Astrocyte of the spinal cord (primary cell): ENCODE results near the gene TCP1.
"Not testable (repeated sequence)": the region's sequence is repeated elsewhere in the genome, so short reads cannot be mapped to it uniquely, and the experiment has no call there.

Experiments used
- DNase-seq: peaks from one replicate; pipeline ENCODE4 v3.0.0; 2011; ENCODE audit warnings: low read depth, low spot score
- H3K4me3 ChIP-seq: 2 replicates; pipeline ENCODE4 v1.5.1; 2011; ENCODE audit warnings: low read depth, mild to moderate bottlenecking, low read length, moderate library complexity
- in situ Hi-C: cut with HindIII; loops from 2 replicates; pipeline ENCODE4 v1.10.0; 2017; ENCODE audit warnings: low sequenced_read_pairs
- TF ChIP-seq, protein P1 (sequence below): IDR thresholded peaks from 2 replicates; pipeline ENCODE4 v1.5.1; 2012; ENCODE audit warnings: low read depth, mild to moderate bottlenecking, low read length, inconsistent platforms

The TCP1 gene

DNA sequence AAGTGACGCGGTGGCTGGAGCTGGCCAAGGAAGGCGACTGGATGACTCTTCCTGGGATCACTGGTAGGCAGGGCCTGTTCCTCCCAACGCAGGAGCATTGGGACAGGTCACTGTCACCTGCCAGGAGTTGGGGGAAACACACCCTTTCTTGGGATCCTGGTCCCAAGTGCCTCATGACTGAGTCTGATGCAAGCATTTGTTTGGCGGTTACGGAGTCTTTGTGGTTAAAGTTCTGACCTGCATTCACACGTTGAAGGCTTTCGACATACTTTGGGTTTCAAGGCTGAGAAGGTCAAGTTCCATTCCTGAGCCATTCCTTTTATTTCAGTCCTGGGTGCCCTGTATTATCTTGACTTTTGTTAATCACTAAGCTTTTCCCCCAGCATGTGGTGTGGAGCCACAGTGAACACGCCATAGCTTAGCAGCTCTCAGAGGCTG, 16.6 kb upstream of the TCP1 start:
- in situ Hi-C loops, result no loop called here
- DNase-seq, result no peak
- TF ChIP-seq, protein P1, sequence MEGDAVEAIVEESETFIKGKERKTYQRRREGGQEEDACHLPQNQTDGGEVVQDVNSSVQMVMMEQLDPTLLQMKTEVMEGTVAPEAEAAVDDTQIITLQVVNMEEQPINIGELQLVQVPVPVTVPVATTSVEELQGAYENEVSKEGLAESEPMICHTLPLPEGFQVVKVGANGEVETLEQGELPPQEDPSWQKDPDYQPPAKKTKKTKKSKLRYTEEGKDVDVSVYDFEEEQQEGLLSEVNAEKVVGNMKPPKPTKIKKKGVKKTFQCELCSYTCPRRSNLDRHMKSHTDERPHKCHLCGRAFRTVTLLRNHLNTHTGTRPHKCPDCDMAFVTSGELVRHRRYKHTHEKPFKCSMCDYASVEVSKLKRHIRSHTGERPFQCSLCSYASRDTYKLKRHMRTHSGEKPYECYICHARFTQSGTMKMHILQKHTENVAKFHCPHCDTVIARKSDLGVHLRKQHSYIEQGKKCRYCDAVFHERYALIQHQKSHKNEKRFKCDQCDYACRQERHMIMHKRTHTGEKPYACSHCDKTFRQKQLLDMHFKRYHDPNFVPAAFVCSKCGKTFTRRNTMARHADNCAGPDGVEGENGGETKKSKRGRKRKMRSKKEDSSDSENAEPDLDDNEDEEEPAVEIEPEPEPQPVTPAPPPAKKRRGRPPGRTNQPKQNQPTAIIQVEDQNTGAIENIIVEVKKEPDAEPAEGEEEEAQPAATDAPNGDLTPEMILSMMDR, result no peak
- H3K4me3 ChIP-seq, result no peak overlapping the region

DNA sequence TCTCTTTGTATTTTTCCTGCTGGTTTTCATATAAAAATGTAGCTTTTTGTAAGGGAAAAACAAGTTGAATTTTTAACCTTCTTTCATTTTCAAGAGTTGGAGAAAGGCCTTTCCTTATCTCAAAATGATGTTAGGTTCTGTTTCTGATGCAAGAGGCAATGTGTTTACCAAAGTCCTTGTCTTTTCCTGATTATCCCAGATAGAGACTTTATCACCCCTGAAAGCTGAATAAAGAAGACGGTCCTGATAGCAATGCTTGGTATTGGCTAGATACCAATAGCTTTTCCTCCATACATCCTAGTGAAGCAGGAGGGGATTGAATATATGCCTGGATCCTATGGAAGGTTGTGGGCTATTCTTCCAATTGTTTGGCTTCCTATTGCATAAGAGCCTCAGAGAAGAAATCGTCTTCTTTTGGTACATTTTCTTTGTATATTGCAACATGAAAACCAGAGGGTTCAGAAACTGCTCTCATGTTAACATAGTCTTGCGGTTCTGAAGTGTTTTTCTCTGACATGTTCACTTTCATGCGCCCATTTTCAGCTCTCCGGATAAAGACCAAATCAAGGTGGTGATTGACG, 16.1 kb upstream of the TCP1 start:
- DNase-seq, result no peak
- in situ Hi-C loops, result no loop called here
- no peak overlapping the region for H3K4me3 ChIP-seq
- TF ChIP-seq, protein P1, result no peak

DNA sequence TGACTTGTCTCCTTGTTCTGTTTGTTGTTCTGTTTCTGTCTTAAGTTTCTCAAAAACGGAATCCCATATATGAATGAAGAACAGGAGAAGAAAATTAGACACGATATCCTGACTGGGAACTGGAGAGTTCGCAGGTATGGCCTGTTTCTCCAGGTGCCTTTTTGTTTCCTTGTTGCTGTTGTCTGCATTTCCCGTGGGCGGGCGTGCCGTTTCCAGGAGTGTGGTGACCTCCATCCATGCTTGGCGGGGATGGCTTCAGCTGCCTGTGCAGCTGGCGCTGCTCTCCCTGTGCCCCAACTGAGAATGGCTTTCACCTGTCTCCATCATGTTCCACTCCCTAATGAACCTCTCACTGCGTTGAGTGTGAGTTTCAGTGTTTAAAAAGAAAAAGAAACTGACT, 15.1 kb upstream of the TCP1 start:
- in situ Hi-C loops, result no loop called here
- TF ChIP-seq, protein P1, result no peak
- no peak for DNase-seq
- no peak overlapping the region for H3K4me3 ChIP-seq

DNA sequence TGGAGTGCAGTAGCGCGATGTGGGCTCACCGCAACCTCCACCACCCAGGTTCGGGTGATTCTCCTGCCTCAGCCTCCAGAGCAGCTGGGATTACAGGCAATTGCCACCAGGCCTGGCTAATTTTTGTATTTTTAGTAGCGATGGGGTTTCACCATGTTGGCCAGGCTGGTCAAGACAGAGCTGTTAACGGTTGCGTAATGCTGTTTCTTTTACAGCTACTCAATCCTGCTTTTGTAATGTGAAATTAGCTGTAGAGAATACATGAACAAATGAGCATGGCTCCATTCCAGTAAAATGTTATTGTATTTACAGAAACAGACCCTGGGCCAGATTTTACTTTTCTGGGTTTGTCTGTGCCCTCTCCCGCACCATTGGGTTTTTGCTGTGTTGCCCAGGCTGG, 12.5 kb upstream of the TCP1 start:
- TF ChIP-seq, protein P1, result no peak

DNA sequence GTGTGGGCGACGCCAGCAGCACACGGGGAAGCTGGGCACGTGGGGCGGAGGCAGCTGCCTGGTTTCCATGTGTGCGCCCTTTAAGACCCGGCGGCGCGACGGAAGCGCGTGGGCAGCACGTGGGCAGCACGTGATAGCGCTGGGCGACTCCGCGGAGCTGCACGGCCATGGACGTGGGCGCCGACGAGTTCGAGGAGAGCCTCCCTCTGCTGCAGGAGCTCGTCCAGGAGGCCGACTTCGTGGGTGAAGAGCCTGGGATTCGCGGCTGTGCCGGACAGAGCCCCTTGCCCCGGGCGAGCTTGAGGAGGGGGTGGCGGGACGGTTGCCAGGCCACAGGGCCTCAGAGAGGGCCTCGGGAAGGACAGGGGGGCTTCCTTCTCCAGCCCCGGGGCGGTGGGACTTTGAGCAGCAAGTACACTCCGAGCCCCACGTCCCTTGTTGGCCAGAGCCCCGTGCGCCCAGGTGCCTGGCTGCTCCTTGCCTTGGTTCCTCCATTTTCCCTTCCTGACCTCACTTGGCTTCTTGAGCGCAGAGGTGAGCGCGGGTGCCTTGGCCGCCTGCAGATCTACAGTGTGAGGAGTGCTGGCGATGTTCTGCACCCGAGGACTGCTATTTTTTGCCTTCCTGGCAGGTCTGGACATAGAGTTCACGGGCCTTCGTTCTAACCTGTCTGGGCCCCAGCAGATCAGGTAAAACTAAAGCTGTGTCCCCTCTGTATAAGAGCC, 10.9 kb upstream of the TCP1 start, which contains the start of gene PNLDC1:
TSS of gene PNLDC1 (plus strand) at position 136 of the 725 bp plus-strand sequence. CDS start at position 168, 32 bp downstream.
- no peak for DNase-seq
- in situ Hi-C loops, result no loop called here
- TF ChIP-seq, protein P1, result no peak
- no peak within 1 kb of the TSS for H3K4me3 ChIP-seq

More for the DNA sequence above, 12.5 kb upstream of the TCP1 start:
- in situ Hi-C loops, result no loop called here
- no peak overlapping the region for H3K4me3 ChIP-seq
- no peak for DNase-seq

DNA sequence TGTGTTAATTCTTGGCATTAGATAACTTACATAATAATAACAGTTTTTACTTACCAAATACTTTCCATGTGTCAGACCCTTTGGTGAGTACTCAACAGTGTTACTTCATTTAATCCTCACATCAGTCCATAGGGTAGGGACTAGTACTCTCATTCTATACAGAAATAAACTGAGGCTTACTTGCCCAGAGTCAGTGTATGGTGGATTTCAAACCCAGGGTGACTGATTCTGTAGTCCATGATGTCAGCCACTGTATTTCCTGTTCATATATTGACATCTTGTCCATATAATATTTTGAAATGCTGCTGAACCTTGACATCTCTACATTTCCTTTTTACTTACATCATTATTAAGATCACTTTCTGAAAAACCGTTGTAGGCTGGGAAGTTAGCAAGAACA, 8.2 kb upstream of the TCP1 start:
- no peak for DNase-seq
- in situ Hi-C loops, result no loop called here
- H3K4me3 ChIP-seq, result no peak overlapping the region
- TF ChIP-seq, protein P1, result no peak

DNA sequence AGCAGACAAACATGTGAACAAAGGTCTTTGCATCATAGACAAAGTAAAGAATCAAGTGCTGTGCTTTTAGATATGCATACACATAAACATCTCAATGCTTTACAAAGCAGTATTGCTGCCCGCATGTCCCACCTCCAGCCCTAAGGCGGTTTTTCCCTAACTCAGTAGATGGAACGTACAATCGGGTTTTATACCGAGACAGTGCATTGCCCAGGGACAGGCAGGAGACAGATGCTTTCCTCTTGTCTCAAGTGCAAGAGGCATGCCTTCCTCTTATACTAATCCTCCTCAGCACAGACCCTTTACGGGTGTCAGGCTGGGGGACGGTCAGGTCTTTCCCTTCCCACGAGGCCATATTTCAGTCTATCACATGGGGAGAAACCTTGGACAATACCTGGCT, 5.6 kb upstream of the TCP1 start:
- H3K4me3 ChIP-seq, DNase-seq, in situ Hi-C loops: not testable (repeated sequence)
